HuH-7 (cell line): ENCODE results near the gene RNF157.

Experiments
- DNase-seq: peaks from one replicate; pipeline ENCODE4 v3.0.0; 2011; ENCODE audit warnings: low spot score

The RNF157 gene

DNA sequence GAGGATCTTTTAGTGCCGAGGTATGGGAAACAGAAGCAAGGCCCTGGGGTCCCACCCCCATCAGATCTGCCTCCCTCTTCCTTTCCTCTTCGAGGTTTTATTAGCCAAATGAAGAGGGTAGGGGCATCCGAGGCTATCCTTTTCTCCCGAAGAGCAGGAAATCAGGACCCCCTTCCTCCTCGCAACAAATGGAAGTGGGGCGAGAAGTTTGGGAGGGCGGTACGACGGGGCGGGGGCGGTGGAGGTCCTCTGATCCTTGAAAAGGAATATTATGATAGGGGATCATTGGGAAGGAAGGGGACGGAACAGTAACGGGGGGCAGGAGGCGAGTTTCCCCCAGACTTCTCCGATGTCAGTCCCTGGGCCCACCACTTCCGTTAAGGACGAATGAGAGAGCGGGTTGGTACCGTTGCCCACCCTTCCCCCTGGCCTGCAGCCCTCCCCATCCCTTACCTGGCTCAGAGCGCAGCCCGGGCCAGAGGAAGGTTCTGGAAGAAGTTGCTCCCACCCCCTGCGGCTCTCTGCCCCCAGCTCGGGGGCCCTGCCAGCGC lies 99.6 kb downstream of the RNF157 start:
- no peak for DNase-seq

DNA sequence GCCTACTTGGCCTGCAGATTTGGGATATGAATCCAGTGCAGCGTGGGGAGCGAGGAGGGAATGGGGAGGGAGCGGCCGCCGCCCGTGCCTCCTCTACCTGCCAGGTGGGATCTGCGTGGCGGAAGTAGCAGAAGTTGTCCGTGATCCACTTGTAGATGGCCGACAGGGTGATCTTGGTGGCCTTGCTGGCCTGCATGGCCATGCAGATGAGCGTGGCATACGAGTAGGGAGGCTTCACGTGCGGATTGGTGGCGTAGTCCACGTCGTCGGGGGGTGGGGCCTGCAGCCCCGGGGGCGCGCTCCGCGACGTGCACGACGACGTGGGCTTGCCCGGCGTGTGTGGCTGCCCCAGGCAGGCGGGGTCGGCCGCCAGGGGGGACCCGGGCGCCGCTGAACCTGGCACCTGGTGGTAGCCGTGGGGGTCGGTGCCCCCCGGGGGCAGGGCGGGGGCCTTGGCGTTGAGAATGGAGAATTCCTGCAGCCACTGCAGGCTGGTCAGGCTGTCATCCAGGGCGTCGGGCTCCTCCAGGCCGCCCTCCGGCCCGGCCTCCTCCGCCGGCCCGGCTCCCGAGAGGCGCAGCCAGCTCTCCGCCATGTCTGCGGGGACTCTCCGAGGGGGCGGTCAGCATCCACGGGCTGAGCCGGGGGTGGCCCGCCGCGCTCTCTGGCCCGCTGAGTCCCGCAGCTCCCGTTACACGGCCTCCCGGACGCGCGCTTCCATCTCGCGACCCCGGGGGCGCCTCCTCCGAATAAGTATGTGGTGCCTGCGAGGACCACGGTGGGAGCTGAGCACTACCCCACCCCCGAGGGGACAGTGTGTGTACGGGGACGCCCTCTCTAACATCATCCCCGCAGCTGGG lies 100.3 kb downstream of the RNF157 start:
- no peak for DNase-seq

DNA sequence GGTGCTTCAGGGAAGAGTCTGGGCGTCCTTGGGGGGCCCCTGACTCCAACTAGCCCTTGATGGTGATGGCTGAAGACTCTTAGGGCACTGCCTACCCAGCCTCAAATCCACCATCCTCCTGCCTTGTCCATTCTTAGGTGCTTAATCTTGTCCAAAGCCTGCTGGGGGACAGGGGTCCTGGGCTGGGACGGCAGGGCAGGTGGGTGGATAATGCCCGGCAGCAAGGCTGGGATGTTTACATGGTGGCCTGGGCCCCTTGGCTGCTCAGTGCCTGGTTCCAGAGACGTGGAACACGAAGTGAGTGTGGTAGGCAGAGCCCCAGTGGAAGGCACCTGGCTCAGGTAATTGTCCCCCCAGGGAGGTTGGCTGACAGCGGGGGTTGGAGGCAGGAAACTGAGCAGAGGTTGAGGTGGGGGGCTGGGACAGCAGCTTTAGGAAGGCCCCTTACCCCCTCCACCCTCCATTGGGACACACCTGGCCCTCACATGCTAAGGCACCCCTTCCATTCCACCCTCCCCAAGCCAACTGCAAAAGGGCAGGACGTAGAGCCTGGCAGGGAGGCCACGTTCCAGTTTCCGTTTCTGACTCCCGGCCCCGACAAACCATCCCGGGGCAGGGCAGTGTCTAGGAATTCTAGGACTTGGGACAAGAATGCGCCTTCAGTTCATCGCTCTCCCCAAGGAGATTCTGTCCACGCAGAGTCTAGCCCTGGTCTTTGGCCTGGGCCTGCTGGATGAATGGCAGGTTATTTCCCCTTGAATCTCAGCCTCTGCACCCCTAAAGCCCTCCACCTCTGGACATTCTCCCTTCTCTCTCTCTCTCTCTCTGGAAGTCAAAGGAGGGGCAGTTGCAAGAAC lies 101.2 kb downstream of the RNF157 start:
- DNase-seq: no peak

- DNase-seq: peak; percentile 98
Measured at GRCh38 chr17:76138234-76138895, 101.9 kb downstream of the RNF157 start.

- no peak for DNase-seq
Measured at GRCh38 chr17:76137351-76138233, 102.7 kb downstream of the RNF157 start.

- DNase-seq: no peak
Measured at GRCh38 chr17:76137001-76137350, 103.3 kb downstream of the RNF157 start.

DNA sequence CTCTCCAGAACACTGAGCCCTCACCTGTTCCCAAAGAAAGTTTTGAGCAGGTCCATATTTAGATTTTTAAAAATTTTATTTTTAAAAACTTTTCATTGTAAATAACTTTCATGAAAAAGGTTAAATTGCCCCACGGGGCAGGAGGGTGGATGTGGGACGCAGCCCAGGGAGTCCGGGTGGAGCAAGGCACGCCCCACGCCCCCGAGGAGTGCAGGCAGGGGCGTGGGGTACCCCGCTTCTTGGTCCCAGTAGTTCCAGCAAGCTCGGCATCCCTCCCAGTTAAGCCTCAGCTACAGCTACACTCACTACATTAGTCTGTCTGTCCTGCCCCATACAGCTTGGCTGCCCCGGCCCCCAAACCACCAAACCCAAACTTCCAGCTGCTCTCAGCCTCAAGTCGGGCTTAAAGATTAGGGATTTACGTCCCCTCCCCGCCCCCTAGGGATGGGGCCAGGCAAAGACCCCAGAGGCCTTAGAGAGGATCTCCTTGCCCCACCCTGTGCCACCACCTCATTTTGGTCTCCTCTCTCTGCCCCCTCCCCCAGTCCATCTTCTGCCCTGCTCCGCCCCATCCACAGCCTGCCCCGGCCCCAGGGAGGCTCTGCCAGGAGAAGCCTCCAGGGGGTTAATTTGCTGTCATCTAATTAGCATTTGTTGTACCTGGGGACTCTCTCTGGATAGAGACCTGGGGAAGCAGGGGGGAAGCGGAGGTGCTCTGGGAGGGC lies 103.9 kb downstream of the RNF157 start:
- DNase-seq: no peak

- DNase-seq: no peak
Measured at GRCh38 chr17:76135810-76136188, 104.5 kb downstream of the RNF157 start.

GRCh38 chr17:76134911-76135809 lies 105.1 kb downstream of the RNF157 start:
- DNase-seq: no peak

DNA sequence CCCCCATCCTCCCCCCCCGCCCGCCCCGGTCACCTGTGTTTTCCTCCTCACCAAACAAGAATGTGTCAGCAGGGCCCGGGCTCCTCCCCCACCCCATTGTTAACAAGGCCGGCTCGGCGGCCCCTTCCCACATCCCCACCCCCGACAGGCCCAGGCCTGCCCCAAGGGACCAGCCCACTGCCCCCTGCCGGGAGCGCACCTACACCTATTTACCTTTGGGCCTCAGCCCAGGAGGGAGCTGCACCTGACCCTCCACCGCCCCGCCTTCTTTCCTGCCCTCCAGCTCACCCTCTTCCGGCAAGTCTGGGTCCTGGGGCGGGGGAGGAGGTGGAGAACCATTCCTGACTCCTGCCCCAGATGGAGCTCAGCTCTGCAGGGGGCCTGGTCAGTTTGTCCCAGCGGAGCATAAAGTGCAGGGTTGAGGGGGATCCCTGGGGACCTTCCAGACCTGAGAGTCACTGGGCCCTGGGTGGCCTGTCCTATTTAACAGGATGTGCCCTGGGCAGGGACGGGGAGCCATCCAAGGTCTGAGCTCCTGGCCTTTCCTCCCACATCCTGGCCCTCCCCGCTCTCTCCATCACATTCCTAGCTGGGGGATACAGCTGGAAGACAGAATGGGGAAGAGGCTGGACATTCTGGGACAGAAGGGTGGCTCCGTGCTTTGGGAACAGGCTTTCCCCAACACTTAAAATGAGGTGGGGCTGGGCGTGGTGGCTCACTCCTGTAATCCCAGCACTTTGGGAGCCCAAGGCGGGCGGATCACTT lies 107.5 kb downstream of the RNF157 start:
- no peak for DNase-seq

DNA sequence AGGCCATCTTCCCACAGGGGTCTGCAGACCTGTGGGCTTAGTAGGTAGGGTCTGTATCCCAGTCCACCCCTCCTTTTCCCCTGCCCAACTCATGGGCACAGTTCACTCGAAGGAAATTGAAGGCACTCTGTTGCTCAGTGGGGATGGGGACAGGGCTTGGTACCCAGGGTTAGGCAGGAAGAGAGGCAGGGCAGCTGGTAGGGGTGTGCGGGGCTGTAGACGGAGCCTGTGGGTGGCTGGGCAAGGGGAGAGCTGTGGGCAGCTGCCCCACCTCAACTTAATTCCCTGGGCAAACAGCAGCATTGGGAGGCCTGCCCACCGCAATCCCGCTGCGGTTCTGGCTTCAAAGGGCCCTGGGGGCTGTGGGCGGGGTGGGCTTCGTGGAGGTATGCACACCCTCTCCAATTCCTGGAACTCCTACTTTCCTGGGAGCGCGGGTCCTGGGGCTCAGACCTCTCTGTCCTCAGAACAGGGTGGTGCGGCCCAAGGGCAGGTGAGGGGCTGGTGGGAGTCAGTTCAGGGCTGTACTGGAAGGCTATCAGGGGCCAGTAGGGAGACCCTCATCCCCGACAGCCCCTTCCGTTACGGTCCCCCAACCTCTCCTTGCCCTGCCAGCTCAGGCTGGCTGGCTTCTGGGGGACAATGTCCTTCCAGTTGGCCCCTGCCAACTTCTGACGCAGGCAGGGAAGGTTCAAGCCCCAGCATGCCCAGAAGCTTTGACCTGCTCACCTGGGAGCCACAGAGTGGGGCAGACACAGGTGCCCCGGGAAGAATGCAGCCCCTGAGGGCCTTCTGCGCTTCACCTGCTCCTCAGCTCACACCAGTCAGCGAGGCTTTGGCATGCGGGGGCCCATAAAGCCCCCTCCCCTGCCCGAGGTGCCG lies 108.4 kb downstream of the RNF157 start:
- no peak for DNase-seq

GRCh38 chr17:76131051-76131691 lies 109.1 kb downstream of the RNF157 start:
- DNase-seq: no peak

GRCh38 chr17:76130473-76130872 lies 109.8 kb downstream of the RNF157 start:
- DNase-seq: no peak

- peak; percentile 1 for DNase-seq
Measured at GRCh38 chr17:76125922-76126321, 114.4 kb downstream of the RNF157 start.

- no peak for DNase-seq
Measured at GRCh38 chr17:76125391-76125675, 115.0 kb downstream of the RNF157 start.

DNA sequence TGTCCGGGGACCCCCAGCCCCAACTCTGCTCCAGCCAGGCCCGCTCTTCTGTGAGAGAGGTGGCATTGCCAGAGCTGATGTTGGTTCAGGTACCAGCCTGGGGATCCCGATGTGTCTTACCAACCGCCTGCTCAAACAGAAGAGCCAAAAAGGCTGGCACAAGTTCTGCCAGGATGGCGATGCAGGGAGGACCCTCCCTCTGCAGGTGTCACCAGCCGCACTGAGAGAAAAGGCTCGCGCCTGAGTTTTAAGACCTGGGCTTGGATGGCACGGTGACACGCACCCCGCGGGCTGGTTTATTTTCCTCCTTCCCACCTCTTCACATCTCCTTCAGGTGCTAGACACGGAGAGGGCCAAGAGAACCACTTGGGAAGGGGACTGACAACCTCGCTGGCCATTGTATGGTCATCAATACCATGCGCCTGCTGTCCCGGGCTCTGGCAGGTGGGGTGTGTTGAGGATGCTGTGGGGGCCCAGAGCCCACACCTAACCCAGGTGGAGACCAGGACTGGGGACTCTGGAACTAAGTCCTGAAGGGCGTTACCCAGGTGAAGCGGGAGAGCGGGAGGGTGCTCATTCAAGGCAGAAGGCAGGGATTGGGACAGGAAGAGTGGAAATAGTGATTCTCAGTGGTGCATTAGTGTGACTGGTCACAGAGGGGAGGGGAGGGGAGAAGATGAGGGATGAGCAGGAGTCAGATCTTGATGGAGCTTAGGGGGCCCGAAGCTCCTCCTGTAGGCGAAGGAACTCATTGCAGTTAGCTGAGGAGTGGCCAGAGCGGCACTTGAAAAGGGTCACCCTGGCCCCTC lies 115.5 kb downstream of the RNF157 start:
- DNase-seq: peak; percentile 59
